Activated B cell treated with CpG ODN at 0.5 μM for 24 hours (primary cell): ENCODE results near the gene TSHZ2. TPM values are rescaled to one million over a fixed set of nuclear protein-coding genes. Genes with fewer than 3 reads are reported as not detected.
"Not testable (repeated sequence)": the region's sequence is repeated elsewhere in the genome, so short reads cannot be mapped to it uniquely, and the experiment has no call there.

Experiments
- ATAC-seq: fragments of 200-7000 bp; cut with Tn5 transposase; one replicate; pipeline ENCODE4 v1.10.0; 2021; ENCODE audit warnings: low read depth, mild to moderate bottlenecking, moderate library complexity
- CTCF ChIA-PET: fragments of 350-600 bp; sonication (Branson Sonifier 250); formaldehyde crosslinking; loops from one replicate; lab custom pipeline; 2021; ENCODE audit warnings: antibody characterized with exemption; lab: Charles Lee
- POLR2A ChIA-PET: fragments of 350-600 bp; sonication (Branson Sonifier 250); formaldehyde crosslinking; loops from one replicate; lab custom pipeline; 2021; ENCODE audit warnings: antibody characterized with exemption; lab: Charles Lee
- DNase-seq: peaks from one replicate; pipeline ENCODE4 v3.0.0; 2022
- H3K27ac Mint-ChIP-seq: one replicate; pipeline ENCODE4 v1.8.0; 2020; ENCODE audit warnings: mixed read lengths
- H3K27me3 Mint-ChIP-seq: one replicate; pipeline ENCODE4 v1.8.0; 2021; ENCODE audit warnings: mixed read lengths
- H3K36me3 Mint-ChIP-seq: one replicate; pipeline ENCODE4 v1.8.0; 2021; ENCODE audit warnings: low read depth, mixed read lengths
- H3K4me1 Mint-ChIP-seq: one replicate; pipeline ENCODE4 v1.8.0; 2021; ENCODE audit warnings: mixed read lengths
- H3K4me3 Mint-ChIP-seq: one replicate; pipeline ENCODE4 v1.8.0; 2020; ENCODE audit warnings: mild to moderate bottlenecking, mixed read lengths
- H3K9me3 Mint-ChIP-seq: one replicate; pipeline ENCODE4 v1.8.0; 2020; ENCODE audit warnings: mixed read lengths
- intact Hi-C: fragments of 100-400 bp; cut with micrococcal nuclease; formaldehyde crosslinking; loops from one replicate; pipeline ENCODE4 v1.15.1; 2024
- total RNA-seq: library from RNA; stranded (reverse); gene quantifications from 2 replicates; pipeline ENCODE4 v1.2.3, GENCODE V29; 2022
- TF ChIP-seq, protein P1 (sequence below): fragments of 200-600 bp; IDR thresholded peaks from one replicate; pipeline ENCODE4 v1.8.0; 2022; ENCODE audit warnings: antibody characterized with exemption, mild to moderate bottlenecking

Gene TSHZ2
- total RNA-seq, 1 donor from 2014 or later, result 1.7 TPM

- peak; percentile 70 for ATAC-seq
- TF ChIP-seq, protein P1, sequence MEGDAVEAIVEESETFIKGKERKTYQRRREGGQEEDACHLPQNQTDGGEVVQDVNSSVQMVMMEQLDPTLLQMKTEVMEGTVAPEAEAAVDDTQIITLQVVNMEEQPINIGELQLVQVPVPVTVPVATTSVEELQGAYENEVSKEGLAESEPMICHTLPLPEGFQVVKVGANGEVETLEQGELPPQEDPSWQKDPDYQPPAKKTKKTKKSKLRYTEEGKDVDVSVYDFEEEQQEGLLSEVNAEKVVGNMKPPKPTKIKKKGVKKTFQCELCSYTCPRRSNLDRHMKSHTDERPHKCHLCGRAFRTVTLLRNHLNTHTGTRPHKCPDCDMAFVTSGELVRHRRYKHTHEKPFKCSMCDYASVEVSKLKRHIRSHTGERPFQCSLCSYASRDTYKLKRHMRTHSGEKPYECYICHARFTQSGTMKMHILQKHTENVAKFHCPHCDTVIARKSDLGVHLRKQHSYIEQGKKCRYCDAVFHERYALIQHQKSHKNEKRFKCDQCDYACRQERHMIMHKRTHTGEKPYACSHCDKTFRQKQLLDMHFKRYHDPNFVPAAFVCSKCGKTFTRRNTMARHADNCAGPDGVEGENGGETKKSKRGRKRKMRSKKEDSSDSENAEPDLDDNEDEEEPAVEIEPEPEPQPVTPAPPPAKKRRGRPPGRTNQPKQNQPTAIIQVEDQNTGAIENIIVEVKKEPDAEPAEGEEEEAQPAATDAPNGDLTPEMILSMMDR, result no peak
- Mint-ChIP-seq H3K9me3 (no peaks in the 10 kb centered on the region), H3K4me3 (peak overlapping the region; percentile 58), H3K27me3 (peaks cover 2% of the 10 kb centered on the region), H3K36me3 (no peaks in the 10 kb centered on the region), H3K27ac (no peak overlapping the region), H3K4me1 (peaks cover 6% of the 10 kb centered on the region)
- ChIA-PET CTCF (interaction anchor here (0.6 to 3.5 kb wide), 9 partner anchors 134 to 786 kb away, joined by 3 to 11 read pairs (median 5); no protein-coding TSS in a partner anchor), POLR2A (no interaction called here)
- intact Hi-C loops, result loop anchor here (1.0 to 10.0 kb wide), 7 partner anchors 134 to 1234 kb away; no protein-coding TSS in a partner anchor
- peak; percentile 43 for DNase-seq
Observed at GRCh38 chr20:53413186-53413631, 441.1 kb downstream of the TSHZ2 start.

DNA sequence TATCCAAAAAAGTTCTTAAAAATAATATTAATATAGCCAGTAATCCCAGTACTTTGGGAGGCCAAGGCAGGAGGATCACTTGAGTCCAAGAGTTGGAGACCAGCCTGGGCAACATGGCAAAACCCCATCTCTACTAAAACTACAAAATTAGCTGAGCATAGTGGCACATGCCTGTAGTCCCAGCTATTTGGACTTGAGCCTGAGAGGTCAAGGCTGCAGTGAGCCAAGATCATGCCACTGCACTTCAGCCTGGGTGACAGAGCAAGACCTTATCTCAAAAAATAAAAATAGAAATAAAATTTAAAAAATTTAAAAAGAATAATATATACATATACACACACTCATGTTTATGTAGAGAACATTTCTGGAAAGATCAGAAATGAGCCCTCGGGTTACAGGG lies 441.7 kb downstream of the TSHZ2 start:
- H3K36me3 Mint-ChIP-seq, ATAC-seq, H3K9me3 Mint-ChIP-seq, POLR2A ChIA-PET, H3K4me1 Mint-ChIP-seq, H3K27me3 Mint-ChIP-seq, DNase-seq, H3K4me3 Mint-ChIP-seq, H3K27ac Mint-ChIP-seq: not testable (repeated sequence)
- intact Hi-C loops, result loop anchor here (1.0 to 10.0 kb wide), 7 partner anchors 133 to 1233 kb away; no protein-coding TSS in a partner anchor
- CTCF ChIA-PET, result interaction anchor here (0.6 to 3.5 kb wide), 5 partner anchors 191 to 786 kb away, joined by 3 to 11 read pairs (median 8); no protein-coding TSS in a partner anchor

DNA sequence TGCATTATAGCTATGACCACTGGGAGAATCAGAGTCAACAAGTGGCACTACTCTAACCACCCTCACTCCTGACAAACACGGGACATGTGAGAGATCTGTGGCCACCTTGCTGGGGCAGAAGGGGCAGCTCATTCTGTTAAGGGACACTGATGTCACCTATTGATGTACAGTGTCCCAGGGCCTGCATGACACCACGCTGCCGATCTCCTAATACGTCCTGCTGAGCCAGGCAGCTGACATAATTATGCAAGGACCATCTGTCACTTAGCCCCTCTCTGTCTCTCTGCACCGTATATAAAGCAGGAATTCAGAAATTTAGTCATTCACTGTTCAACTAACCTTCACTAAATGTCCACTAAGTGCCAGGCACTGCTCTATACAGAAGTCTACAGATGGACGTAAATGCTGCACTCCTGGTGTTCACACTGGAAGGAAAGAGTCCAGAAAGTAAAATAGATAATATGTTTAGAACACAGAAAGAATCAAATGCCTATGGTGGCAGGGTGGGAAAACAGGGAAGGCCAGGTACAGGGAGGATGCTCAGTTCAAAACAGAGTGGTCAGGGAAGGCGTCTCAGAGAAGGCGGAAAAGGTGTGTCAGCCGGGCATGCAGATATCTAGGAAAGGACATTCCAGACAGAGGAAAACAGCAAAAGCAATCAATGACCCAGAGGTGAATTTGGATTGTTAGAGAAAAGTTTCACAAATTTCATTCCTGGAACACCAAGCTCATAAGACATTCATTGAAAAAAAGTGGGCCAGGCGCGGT lies 447.7 kb downstream of the TSHZ2 start:
- Mint-ChIP-seq H3K27ac (no peak overlapping the region), H3K27me3 (peaks cover 3% of the 10 kb centered on the region), H3K9me3 (no peaks in the 10 kb centered on the region), H3K4me1 (no peaks in the 10 kb centered on the region), H3K36me3 (no peaks in the 10 kb centered on the region), H3K4me3 (no peak overlapping the region)
- intact Hi-C loops, result loop anchor here (10.0 kb wide), 1 partner anchor 155 kb away; no protein-coding TSS in a partner anchor
- ChIA-PET POLR2A (no interaction called here), CTCF (no interaction called here)
- TF ChIP-seq, protein P1, result no peak
- DNase-seq (no peak), ATAC-seq (no peak)

DNA sequence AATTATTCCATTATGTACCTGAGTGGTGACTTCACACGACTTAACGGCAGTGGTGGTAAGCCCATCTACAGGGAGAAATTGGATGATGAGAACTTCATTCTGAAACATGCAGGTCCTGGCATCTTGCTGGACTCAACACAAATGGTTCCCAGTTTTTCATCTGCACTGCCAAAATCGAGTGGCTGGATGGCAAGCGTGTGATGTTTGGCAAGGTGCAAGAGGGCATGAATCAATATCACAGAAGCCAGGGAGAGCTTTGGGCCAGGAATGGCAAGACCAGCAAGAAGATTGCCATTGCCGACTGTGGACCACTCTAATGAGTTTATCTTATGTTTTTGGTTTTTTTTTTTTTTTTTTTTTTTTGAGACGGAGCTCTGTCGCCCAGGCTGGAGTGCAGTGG lies 449.2 kb downstream of the TSHZ2 start:
- TF ChIP-seq, protein P1, result no peak
- DNase-seq, result no peak
- ATAC-seq, result no peak
- H3K9me3 Mint-ChIP-seq, result no peaks in the 10 kb centered on the region
- H3K36me3 Mint-ChIP-seq, result no peaks in the 10 kb centered on the region
- no peaks in the 10 kb centered on the region for H3K4me1 Mint-ChIP-seq
- POLR2A ChIA-PET, result no interaction called here
- H3K27me3 Mint-ChIP-seq, result peaks cover 3% of the 10 kb centered on the region
- no peak overlapping the region for H3K27ac Mint-ChIP-seq
- CTCF ChIA-PET, result no interaction called here
- H3K4me3 Mint-ChIP-seq, result no peak overlapping the region
- intact Hi-C loops, result no loop called here

- H3K4me1 Mint-ChIP-seq, result no peaks in the 10 kb centered on the region
- intact Hi-C loops, result no loop called here
- no peak overlapping the region for H3K27ac Mint-ChIP-seq
- no peaks in the 10 kb centered on the region for H3K9me3 Mint-ChIP-seq
- peaks cover 5% of the 10 kb centered on the region for H3K27me3 Mint-ChIP-seq
- H3K4me3 Mint-ChIP-seq, result no peak overlapping the region
- H3K36me3 Mint-ChIP-seq, result no peaks in the 10 kb centered on the region
- ChIA-PET POLR2A (no interaction called here), CTCF (no interaction called here)
- DNase-seq (no peak), ATAC-seq (no peak)
- TF ChIP-seq, protein P1, result no peak
Observed at GRCh38 chr20:53422039-53422438, 449.9 kb downstream of the TSHZ2 start.
